Panc1 (cell line): ENCODE results near the gene ZSCAN20. TPM values are rescaled to one million over a fixed set of nuclear protein-coding genes. Genes with fewer than 3 reads are reported as not detected.

Source experiments
- ATAC-seq: fragments of 200-7000 bp; cut with Tn5 transposase; 2 replicates; pipeline ENCODE4 v1.9.1; 2020; ENCODE audit warnings: mild to moderate bottlenecking, moderate library complexity
- BruUV-seq: library from RNA; stranded (reverse); fragments of 400-500 nt; replicated peaks from 2 replicates; lab custom pipeline; 2021; lab: Mats Ljungman, UMichigan
- CTCF ChIA-PET: fragments of 300-600 bp; sonication (Branson Sonifier 250); formaldehyde crosslinking; loops from one replicate; lab custom pipeline; 2022; ENCODE audit warnings: antibody characterized with exemption; lab: Charles Lee
- POLR2A ChIA-PET: fragments of 300-600 bp; sonication (Branson Sonifier 250); formaldehyde crosslinking; loops from one replicate; lab custom pipeline; 2022; ENCODE audit warnings: antibody characterized with exemption; lab: Charles Lee
- DNase-seq: peaks from one replicate; pipeline ENCODE4 v3.0.0-alpha.2; 2010; ENCODE audit warnings: low read depth, low spot score
- H3K27ac ChIP-seq: 2 replicates; pipeline ENCODE4 v1.5.1; 2011; ENCODE audit warnings: mild to moderate bottlenecking, low read length, inconsistent platforms
- H3K27me3 ChIP-seq: fragments of 200-500 bp; sonication (Bioruptor generic); 2 replicates; pipeline ENCODE4 v1.6.0; 2014; ENCODE audit warnings: low read length, inconsistent platforms; ENCODE audit not compliant: control insufficient read depth, insufficient read depth
- H3K36me3 ChIP-seq: fragments of 200-500 bp; sonication (Bioruptor generic); 2 replicates; pipeline ENCODE4 v1.5.1; 2014; ENCODE audit warnings: inconsistent platforms, mild to moderate bottlenecking, low read length, moderate library complexity; ENCODE audit not compliant: control insufficient read depth, insufficient read depth
- H3K4me1 ChIP-seq: 2 replicates; pipeline ENCODE4 v1.5.1; 2011; ENCODE audit warnings: inconsistent platforms, mild to moderate bottlenecking, low read length, moderate library complexity; ENCODE audit not compliant: control insufficient read depth, insufficient read depth
- H3K4me3 ChIP-seq, 2 experiments: 2 replicates each; pipeline ENCODE4 v1.5.1; 2011 to 2012; ENCODE audit warnings: low read depth in 2 of 2, low read length in 2 of 2, mild to moderate bottlenecking in 2 of 2, inconsistent platforms in 1 of 2, moderate library complexity in 1 of 2
- H3K9me3 ChIP-seq: fragments of 200-500 bp; sonication (Bioruptor generic); 2 replicates; pipeline ENCODE4 v1.5.1; 2014; ENCODE audit warnings: low read depth, mild to moderate bottlenecking, inconsistent platforms, low read length, moderate library complexity; ENCODE audit not compliant: control insufficient read depth, insufficient read depth
- POLR2AphosphoS5 ChIP-seq: IDR thresholded peaks from 2 replicates; pipeline ENCODE4 v1.6.1; 2012; ENCODE audit warnings: mild to moderate bottlenecking, low read depth, low read length, moderate library complexity
- SIN3A ChIP-seq: IDR thresholded peaks from 2 replicates; pipeline ENCODE4 v1.6.1; 2012; ENCODE audit warnings: low read depth, mild to moderate bottlenecking, low read length, moderate library complexity, borderline replicate concordance; ENCODE audit not compliant: insufficient read depth
- TCF7L2 ChIP-seq: IDR thresholded peaks from 2 replicates; pipeline ENCODE4 v1.6.1; 2011; ENCODE audit warnings: mild to moderate bottlenecking, low read depth, low read length, inconsistent platforms
- in situ Hi-C: cut with HindIII; loops from 2 replicates; pipeline ENCODE4 v1.10.0; 2016; ENCODE audit warnings: low sequenced_read_pairs, low pct_unique_long_range_greater_than_20kb
- intact Hi-C: fragments of 100-400 bp; cut with micrococcal nuclease; formaldehyde crosslinking; loops from one replicate; pipeline ENCODE4 v1.10.0; 2022; ENCODE audit not compliant: unreplicated experiment
- total RNA-seq: library from RNA; stranded (reverse); gene quantifications from one replicate; pipeline ENCODE4 v1.2.1, GENCODE V29; 2021; ENCODE audit not compliant: unreplicated experiment
- TF ChIP-seq, protein P1 (sequence below): fragments of 450-650 bp; IDR thresholded peaks from 2 replicates; pipeline ENCODE4 v1.5.1; 2017; ENCODE audit warnings: mild to moderate bottlenecking
- TF ChIP-seq, protein P2 (sequence below), 2 experiments: IDR thresholded peaks; 2 replicates each; pipeline ENCODE4 v1.6.1; 2011 to 2012; ENCODE audit warnings: low read depth in 2 of 2, control low read depth in 1 of 2, low read length in 1 of 2, mild to moderate bottlenecking in 1 of 2, moderate library complexity in 1 of 2; ENCODE audit not compliant: insufficient read depth in 1 of 2

ZSCAN20 gene
- total RNA-seq, 1 experiment from 2014 or later, result 6.9 TPM

DNA sequence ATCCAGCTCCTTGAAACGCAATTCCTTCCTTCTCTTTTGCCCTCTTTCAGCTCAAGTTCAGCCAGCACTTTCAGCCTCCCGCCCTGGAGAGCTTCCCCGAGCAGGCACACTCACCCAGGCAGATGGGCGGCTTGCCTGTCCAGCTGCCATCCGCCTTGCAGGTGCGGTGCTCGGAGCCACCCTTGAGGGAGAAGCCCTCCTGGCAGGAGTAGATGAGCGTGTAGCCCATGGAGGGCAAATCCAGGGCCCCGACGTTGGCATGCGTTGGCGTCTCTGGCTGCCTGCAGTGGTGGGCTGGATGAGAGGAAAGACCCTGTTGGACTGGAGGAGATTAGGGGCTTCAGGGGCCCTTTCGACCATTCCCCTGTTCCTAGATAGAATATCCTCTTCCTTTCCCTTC is 60.5 kb downstream of the ZSCAN20 start:
- H3K36me3 ChIP-seq, result no peaks in the 10 kb centered on the region

DNA sequence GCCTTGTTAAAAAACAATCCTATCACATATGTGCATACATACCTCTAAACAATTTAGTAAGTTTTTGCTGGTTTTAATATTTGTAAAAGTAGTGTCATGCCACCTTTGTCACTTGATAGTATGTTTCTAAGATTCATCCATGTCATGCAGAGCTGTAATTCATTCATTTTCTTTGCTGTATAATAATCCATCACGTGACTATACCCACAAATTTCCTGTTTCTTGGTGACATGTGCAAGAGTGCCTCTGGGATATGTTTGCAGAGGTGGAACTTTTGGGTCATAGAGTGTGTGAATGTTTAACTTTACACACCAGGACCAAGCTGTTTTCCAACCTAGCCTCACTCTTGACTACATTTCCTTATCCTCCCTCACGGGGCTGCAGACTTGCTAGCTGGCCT is 62.9 kb downstream of the ZSCAN20 start:
- intact Hi-C loops (no loop called here), in situ Hi-C loops (no loop called here)
- ChIA-PET CTCF (no interaction called here), POLR2A (no interaction called here)
- ATAC-seq (no peak), DNase-seq (no peak)
- TF ChIP-seq, protein P1, sequence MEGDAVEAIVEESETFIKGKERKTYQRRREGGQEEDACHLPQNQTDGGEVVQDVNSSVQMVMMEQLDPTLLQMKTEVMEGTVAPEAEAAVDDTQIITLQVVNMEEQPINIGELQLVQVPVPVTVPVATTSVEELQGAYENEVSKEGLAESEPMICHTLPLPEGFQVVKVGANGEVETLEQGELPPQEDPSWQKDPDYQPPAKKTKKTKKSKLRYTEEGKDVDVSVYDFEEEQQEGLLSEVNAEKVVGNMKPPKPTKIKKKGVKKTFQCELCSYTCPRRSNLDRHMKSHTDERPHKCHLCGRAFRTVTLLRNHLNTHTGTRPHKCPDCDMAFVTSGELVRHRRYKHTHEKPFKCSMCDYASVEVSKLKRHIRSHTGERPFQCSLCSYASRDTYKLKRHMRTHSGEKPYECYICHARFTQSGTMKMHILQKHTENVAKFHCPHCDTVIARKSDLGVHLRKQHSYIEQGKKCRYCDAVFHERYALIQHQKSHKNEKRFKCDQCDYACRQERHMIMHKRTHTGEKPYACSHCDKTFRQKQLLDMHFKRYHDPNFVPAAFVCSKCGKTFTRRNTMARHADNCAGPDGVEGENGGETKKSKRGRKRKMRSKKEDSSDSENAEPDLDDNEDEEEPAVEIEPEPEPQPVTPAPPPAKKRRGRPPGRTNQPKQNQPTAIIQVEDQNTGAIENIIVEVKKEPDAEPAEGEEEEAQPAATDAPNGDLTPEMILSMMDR, result no peak
- TF ChIP-seq TCF7L2, result no peak
- no peak for TF ChIP-seq POLR2AphosphoS5
- TF ChIP-seq, protein P2, sequence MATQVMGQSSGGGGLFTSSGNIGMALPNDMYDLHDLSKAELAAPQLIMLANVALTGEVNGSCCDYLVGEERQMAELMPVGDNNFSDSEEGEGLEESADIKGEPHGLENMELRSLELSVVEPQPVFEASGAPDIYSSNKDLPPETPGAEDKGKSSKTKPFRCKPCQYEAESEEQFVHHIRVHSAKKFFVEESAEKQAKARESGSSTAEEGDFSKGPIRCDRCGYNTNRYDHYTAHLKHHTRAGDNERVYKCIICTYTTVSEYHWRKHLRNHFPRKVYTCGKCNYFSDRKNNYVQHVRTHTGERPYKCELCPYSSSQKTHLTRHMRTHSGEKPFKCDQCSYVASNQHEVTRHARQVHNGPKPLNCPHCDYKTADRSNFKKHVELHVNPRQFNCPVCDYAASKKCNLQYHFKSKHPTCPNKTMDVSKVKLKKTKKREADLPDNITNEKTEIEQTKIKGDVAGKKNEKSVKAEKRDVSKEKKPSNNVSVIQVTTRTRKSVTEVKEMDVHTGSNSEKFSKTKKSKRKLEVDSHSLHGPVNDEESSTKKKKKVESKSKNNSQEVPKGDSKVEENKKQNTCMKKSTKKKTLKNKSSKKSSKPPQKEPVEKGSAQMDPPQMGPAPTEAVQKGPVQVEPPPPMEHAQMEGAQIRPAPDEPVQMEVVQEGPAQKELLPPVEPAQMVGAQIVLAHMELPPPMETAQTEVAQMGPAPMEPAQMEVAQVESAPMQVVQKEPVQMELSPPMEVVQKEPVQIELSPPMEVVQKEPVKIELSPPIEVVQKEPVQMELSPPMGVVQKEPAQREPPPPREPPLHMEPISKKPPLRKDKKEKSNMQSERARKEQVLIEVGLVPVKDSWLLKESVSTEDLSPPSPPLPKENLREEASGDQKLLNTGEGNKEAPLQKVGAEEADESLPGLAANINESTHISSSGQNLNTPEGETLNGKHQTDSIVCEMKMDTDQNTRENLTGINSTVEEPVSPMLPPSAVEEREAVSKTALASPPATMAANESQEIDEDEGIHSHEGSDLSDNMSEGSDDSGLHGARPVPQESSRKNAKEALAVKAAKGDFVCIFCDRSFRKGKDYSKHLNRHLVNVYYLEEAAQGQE (IDR thresholded peaks at IDR 0.05; ENCODE audit: insufficient read depth in 1 of 2, low read depth in 2 of 2, low read length in 1 of 2), result no peak
- TF ChIP-seq SIN3A, result no peak
- peaks cover 9% of the 10 kb centered on the region; the same call in 1 of the 2 replicates for H3K27me3 ChIP-seq
- H3K4me1 ChIP-seq, result no peaks in the 10 kb centered on the region; the same call in 1 of the 2 replicates
- no peaks in the 10 kb centered on the region for H3K9me3 ChIP-seq
- H3K4me3 ChIP-seq, result no peak overlapping the region
- H3K27ac ChIP-seq, result no peak overlapping the region
- no TSS peak for BruUV-seq
- H3K36me3 ChIP-seq, result no peaks in the 10 kb centered on the region

More for the DNA sequence above, 60.5 kb downstream of the ZSCAN20 start:
- Histone ChIP-seq H3K4me1 (no peaks in the 10 kb centered on the region), H3K27ac (no peak overlapping the region), H3K4me3 (no peak overlapping the region), H3K9me3 (no peaks in the 10 kb centered on the region), H3K27me3 (peaks cover 13% of the 10 kb centered on the region; the same call in 1 of the 2 replicates)
- DNase-seq, result no peak
- no peak for TF ChIP-seq POLR2AphosphoS5
- no peak for TF ChIP-seq TCF7L2
- no peak for TF ChIP-seq SIN3A
- TF ChIP-seq, protein P2 (IDR thresholded peaks at IDR 0.05; ENCODE audit: insufficient read depth in 1 of 2, low read depth in 2 of 2, low read length in 1 of 2), result no peak
- TF ChIP-seq, protein P1, result no peak
- ChIA-PET POLR2A (no interaction called here), CTCF (no interaction called here)
- in situ Hi-C loops, result no loop called here
- no TSS peak for BruUV-seq
- intact Hi-C loops, result no loop called here
- 0 out of 2 replicates have a peak, but pooled peaks have one; percentile 38 for ATAC-seq
